ENCODE data around the gene GGN.
"Not testable (repeated sequence)": the region's sequence is repeated elsewhere in the genome, so short reads cannot be mapped to it uniquely, and the experiment has no call there.

GGN gene

DNA sequence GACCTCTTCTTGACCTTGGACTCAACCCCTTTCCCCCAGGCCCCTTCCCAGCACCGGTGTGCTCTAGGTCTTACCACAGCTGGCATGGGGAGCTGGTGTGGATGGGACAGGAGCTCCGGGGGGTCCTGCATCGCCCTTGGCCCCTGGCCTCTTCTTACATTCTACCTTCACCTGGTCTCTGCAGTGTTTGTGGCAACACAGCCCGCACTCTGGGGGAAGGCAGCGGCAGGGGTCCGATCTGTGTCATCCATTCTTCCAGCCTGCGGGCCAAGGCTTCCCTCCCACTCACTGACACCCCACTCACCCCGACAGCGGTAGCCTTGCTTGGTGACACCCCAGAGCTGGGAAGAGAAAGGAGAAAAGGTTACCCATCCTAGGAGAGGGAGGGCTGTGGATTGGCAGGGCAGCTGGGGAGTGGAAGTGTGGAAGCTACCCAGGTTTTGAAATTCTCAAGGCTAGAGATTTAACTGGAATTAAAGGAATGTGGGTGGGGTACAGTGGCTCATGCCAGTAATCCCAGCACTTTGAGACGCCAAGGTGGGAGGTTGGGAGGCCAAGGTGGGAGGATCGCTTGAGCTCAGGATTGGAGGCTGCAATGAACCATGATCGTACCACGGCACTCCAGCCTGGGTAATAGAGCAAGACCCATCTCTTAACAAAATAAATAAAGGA is 23.3 kb upstream of the GGN start:
- DNase-seq: no peak

DNA sequence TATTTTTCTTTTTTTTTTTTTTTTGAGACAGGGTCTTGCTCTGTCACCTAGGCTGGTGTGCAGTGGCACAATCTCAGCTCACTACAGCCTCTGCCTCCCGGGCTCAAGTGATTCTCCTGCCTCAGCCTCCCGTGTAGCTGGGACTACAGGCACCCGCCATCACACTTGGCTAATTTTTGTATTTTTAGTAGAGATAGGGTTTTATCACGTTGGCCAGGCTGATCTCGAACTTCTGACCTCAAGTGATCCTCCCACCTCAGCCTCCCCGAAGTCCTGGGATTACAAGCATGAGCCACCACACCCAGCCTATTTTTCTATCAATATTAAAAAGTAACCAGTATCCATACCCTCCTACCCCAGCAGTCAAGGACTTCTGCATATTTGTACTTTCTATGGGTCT is 22.6 kb upstream of the GGN start:
- DNase-seq: not testable (repeated sequence)

DNA sequence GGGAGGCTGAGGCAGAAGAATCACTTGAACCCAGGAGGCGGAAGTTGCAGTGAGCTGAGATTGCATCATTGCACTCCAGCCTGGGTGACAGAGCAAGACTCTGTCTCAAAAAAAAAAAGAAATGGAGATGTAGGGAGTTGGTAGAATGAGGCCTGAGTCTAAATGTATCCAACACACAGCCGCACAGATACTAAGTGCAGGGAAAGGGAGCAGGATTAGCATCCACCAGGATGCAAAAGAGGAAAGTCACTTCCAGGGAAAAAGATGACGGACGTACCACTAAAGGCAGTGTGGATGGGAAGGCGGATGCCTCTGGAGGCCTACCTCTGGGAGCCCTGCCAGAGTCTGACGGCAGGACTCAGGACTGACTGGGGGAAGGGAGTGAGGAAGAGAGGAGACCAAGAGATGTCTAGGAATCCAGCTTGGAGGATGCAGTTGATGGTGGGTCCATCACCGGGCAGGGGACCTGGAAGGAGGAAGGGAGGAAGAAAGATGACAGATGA is 21.8 kb upstream of the GGN start:
- DNase-seq: no peak

DNA sequence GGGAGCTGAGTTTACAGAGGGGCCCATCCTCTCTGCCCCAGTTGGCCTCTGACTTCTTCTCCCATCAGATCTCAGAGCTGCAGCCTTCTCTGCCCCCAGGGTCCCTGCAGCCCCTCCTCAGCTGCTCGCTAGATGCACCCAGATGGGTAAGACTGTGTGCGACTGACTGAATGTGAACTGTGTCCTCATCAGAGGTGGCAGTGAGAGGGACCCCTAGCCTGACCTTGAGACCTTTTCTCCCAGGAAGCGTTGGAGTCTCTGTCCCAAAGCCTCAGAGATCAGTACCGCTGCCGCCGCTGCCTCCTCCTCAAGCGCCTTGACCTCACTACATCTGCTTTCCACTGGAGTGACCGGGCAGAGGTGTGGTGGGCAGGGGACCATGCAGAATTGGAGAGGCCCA is 17.4 kb upstream of the GGN start:
- no peak for DNase-seq

DNA sequence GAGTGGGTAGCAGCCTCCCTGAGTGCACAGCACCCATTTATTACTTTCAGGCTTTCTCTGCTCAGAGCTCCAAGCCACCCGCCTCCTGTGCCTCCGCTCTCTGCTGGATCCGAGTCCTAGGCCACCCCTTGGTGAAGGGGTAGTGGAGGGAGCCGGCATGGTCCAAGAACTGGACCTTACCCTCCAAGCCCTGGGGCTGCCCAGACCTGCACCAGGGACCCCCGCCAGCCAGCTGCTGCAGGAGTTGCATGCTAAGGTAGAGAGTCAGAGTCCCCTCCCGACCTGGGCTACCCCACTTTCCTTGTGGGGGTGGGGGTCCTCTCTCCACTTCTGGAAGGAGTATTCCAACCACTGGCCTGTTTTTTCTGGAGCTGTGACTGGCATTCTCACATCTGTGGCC is 17.0 kb upstream of the GGN start:
- DNase-seq: no peak

DNA sequence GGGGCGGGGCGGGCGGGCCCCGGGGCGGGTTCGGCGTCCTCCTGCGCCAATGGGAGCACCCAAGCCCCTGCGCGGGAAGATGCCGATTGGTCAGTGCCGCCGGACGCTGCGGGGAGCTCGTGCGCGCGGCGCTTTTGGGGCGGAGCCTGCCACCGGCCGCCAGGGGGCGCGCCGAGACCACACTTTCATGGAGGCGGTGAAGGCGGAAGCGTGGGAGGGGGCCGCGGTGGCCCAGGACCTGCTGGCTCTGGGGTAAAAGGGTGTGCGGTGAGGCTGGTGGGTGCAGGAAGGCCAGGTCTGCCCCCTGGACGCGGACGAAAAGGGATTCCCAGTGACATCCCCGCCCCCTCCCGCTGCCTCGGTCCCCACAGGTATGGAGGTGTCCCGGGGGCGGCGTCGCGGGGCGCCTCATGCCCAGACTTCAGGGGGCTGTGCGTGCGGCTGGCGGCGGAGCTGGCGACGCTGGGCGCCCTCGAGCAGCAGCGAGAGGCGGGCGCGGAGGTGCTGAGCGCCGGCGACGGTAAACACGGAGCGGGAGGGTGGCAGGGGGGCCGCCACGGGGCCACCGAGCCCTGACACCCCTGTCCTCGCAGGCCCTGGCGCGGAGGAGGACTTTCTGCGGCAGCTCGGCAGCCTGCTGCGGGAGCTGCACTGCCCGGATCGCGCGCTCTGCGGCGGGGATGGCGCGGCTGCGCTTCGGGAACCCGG is 15.3 kb upstream of the GGN start, which contains the start of gene FAM98C:
Gene FAM98C, plus strand, starts transcription at position 127 of the 708 bp plus-strand sequence. Its CDS starts 61 bp downstream, at position 188.
- DNase-seq: peak; percentile 97

DNA sequence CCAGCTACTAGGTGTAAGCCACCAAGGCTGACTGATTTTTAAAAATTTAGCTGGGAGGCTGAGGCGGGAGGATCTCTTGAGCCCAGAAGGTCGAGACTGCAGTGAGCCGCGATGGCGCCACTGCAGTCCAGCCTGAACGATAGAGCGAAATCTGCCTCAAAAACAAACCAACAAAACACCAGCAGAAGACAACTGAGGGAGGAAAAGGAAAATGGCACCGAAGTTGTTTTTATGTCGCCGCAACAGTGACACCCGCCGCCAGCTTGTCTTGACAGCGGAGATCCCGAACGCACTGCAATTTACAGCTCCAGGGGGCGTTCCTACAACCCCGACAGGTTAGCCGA is 14.8 kb upstream of the GGN start:
- no peak for DNase-seq

DNA sequence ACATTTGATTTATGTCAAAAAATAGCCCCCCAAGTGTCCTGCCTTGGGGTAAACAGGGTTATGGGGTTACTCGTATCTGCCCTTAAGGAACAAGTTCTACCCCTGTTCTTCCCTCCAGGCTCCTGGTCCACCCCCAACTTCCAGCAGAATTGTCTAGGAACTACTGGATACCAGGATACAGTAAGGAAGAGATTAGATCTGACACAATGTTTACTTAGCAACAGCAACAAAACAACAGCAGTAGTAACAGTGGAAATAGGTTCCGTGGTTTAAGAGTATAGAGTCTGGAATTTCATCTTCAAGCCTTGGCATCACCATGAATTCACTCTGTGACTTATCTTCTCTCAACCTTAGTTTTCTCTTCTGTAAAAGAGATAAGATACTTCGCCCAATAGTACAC is 13.3 kb upstream of the GGN start:
- no peak for DNase-seq

DNA sequence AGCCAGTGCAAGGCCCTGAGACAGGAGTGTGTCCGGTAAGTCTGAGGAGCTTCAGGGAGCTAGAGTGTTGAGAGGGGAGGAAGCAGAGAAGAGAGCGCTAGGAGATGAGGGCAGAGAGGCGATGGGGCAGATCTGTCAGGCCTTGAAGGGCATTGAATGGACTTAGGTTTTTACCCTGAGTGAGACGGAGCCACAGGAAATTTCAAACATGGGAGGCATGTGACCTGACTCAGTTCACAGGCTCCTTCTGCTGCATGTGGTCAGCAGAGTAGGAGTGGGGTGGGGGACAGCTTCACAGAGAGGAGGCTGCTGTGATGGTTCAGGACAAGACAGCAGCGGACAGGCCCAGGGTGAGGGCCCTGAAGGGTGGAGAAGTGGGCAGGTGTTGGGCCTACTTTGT is 12.5 kb upstream of the GGN start:
- DNase-seq: no peak

DNA sequence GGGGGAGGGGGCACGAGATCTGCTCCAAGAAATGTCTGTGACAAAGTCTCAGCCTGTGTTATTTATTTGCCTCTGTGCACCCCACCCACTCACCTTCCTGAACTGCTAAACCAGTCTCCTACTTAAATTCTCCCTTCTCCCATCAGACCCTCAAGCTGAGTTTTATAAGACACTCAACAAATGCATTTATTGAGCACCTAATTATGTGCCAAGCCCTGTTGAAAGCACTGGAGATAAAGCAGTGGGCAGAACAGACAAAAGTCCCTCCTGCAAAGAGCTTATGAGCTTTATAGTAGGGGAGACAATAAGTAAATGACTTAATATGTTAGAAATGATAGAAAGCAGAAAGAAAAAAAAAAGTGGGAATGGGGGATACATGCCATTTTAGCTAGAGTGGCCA is 11.7 kb upstream of the GGN start:
- no peak for DNase-seq

DNA sequence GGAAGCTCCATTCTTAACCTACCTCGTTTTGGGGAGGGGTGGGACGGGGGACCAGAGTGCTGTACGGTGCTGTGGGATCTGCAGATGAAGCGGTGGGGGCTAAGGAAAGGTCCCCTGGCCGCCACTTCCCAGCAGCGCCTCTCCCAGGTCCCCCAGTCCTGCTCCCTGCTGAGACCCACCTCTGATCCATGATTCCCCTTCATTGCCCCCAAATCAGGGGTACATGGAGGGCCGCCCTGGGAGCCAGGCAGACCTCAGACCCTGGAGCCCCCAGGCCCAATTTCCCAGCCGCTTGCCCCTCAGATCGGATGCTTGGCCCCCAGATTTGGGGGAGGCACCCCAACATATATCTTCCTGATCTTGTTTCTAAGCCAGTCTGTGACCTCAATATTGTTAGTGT is 11.2 kb upstream of the GGN start:
- DNase-seq: no peak

DNA sequence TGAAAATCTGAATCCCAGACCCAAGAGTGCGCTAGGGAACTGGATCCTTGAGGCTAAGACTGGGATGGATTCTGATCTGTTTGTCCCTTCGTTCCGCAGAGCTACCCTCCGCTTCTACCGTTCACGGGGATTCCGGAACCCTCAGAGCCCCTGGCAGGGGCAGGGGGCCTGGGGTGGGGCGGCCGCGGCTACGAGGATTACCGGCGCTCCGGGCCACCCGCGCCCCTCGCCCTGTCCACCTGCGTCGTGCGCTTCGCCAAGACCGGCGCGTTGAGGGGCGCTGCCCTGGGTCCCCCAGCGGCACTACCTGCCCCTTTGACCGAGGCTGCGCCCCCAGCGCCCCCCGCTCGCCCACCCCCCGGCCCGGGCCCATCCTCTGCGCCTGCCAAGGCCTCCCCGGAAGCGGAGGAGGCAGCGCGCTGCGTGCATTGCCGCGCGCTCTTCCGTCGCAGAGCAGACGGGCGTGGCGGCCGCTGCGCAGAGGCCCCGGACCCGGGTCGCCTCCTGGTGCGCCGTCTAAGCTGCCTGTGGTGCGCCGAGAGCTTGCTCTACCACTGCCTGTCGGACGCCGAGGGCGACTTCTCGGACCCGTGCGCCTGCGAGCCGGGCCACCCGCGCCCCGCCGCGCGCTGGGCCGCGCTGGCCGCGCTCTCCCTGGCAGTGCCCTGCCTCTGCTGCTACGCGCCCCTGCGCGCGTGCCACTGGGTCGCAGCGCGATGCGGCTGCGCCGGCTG is 7.7 kb upstream of the GGN start:
- DNase-seq: peak; percentile 30

DNA sequence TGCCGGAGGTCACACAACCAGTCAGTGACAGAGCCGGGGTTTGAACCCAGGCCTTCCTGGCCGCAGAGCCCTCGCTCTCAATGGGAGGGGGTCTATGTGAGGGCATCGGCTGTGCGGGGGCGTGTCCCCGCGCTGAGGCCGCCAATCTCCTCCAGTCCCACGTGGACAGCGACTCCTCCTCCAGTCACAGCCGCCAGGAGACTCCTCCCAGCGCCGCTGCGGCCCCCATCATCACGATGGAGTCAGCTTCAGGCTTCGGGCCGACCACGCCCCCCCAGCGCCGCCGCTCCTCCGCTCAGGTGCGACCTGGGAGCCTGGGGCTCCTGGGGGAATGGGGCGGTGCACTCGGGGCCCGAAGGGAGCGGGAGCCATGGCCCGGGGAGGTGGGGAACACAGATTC is 6.7 kb upstream of the GGN start:
- peak; percentile 56 for DNase-seq

DNA sequence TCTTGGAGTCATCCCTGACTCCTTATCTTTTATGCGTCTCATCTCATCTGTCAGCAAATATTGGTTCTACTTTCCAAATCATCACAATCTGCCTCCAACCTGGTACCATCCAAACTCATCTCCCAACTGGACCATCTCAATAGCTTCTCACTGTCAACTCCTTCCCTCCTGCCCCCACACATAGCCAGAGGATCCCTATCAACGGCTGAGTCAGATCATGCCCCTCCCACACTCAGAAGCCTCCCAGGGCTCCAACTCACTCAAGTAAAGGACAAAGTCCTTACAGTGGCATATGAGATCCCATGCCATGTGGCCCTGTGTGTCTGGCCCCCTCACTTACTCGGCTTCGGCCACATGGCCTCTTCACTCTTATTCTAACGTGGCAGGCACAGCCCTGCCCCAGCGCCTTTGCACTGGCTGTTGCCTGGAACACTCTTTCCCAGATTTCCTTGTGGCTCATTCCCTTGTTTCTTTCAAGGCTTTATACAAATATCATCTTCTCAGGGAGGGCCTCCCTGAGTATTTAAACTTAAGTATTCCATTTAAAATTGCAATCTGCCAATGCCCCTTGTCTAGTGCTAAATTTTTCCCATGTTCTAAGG is 5.0 kb upstream of the GGN start:
- DNase-seq: no peak

DNA sequence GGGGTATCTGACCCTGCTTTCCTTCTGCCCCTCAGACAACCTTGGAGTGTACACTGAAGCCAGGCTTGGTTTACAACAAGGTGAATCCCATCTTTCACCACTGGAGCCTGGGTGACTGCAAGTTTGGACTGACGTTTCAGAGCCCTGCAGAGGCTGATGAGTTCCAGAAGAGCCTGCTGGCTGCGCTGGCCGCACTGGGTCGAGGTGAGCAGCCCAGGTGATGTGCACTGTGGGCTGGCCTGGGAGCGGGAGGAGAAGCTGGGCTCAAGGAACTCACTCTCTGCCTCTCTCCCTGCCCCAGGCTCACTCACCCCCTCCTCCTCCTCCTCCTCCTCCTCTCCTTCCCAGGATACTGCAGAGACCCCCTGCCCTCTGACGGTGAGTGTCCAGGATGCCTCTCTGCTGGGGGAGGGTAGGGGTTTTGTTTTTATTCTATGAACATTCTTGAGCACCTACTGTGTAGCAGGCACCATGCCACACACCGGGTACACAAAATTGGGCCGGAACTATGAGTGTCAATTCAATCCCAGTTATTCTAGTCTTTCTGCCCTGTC is 4.2 kb upstream of the GGN start:
- DNase-seq: no peak

DNA sequence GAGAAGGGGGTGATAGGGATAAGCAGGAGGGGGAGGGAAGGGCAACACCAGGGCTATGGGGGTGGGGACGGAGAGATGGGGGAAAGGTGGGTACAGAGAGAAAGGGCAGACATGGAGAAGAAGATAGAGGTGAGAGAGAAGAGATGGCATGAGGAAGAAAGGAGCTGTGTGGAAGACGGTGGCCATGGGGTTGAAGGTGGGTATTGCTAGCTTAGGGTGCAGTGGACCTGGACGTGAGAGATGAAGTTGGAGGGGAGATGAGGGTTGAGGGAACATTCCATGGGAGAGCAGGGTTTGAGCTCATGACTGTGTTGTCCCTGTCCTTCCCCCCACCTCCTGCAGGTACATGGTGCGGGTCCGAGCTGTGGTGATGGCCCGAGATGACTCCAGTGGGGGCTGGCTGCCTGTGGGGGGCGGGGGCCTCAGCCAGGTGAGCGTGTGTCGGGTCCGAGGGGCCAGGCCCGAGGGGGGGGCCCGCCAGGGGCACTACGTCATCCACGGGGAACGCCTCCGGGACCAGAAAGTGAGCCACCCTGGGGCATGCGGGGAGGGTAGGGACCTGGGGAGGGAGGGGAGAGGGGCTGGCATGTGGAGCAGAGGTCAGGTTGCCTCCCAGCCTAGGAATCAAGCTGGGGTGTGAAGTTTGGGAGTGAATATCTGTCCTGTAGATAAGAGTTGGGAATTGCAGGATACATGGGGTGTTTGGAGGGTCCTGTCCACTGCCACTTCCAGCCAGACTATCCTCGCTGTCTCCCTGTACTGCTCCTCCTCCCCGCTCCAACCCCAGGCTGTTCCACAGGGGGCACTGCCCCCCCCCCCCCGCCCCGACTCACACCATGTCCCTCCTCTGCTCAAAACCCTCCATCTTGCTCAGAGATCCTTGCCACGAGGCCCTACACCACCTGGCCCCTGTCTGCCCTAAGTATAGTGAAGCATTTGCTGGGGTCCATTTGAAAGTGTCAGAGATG is 2.4 kb upstream of the GGN start:
- DNase-seq: no peak

DNA sequence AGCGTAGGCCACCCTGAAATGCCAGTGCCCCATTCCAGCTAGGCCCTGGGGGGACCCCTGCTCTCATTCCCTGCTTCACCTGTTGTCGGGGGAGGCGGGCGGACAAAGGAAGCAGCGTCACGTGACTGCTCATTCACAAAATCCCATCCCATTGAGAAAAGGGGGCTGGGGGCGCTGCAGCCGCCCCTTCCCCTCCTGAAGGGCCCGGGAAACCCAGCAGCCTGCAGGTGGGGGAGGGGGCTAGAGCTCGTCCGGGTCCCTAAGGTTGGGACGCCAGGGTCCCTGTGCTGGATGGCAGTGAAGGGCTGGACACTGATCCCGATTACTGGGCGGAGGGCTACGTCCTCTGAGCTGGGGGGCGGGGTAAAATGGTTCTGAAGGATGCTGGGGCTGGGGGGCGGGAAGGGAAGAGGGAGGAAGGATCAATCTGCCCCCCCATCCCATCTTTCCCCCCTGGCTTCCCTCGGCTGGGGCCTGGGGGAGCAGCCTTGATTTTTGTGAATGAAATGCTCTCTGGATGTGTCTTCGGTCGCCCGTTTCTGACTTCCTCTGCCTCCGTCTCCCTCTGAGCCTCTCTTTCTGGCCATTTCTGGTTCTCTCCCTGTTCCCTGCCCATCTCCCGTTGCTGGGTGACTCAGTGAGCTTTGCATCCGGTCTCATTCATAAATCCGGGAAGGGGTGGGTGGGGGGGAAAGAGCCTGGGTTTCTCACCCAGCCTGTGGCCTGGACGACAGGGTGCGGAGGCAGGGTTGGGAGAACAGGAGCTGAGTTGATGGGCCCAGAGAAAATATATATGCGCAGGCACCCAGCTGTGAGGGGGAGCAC is 1.5 kb upstream of the GGN start:
- no peak for DNase-seq

DNA sequence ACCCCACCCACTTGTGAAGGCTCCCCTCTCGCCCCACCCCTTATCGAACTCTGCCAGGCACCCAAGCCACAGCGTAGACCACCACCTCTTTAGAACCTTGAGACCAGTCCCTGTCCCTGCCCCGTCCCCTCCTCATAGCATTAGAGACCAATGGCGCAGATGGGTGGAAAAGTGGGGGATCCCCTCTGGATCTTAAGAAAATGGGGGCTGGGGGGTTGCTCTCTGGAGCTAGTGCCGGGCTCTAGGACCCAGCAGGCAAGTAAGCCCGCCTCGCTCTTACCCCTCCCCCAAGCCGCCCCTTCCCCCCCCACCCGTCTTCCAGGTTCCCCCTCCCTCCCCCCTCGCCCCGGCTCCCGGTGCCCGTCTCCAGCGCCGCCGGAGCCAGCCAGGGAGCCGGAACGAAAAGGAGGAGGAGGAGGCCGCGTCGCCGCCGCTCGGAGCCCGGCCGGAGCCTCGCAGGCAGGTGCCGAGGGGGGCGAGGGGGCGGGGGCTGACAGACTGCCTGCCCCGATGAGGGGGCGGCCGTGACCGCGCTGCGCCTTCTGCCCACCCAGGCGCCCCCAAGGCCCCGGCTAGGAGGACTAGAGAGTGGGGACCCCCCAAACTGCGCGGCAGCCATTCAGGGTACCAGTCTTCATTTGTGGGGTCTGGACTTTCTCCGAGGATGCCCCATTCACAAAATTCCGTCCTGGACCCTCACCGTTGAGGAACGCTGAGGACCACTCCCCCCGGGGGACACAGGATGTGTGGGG is 691 bp upstream of the GGN start, which contains the start of gene SPRED3:
Gene SPRED3, plus strand, starts transcription at position 349 of the 752 bp plus-strand sequence. CDS start 1,606 bp downstream, outside the sequence.
- DNase-seq: no peak

DNA sequence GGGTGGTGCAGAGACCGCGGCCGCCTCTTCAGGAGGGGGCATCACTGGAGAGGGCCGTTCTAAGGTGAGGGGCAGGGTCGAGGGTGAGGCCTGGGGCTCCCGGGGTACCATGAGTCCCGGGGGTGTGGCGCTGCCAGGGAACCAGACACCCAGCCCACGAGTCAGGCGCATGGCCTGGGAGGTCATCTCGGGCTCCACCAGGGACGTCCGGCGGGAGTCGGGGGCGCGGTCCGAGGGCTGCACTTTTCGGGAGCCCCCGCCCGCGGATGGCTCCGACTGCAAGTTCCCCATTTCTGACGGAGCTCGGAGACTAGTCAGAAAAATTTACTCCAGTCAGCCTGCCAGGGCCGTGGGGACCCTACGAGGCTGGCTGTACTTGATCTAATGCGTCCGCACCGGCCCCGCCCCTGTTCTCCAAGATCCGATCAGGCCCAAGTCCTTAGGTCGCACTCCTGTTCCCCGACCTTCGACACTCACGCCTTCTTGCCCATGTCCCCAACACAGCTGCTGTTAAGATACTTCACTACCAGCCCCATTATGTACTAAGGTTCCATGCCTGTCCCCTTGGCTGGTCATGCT is 774 bp downstream of the GGN start:
- no peak for DNase-seq
